WERI-Rb-1 (cell line): ENCODE data around the gene KDM6B.
A peak's percentile ranks its signal among the peaks of the same experiment; 100 is the strongest.

Source experiments
- DNase-seq: peaks from one replicate; pipeline ENCODE4 v3.0.0-alpha.2; 2020
- H3K27ac ChIP-seq: fragments of 250-450 bp; sonication (Bioruptor Pico); 2 replicates; pipeline ENCODE4 v1.5.1; 2020; ENCODE audit warnings: mild to moderate bottlenecking, moderate library complexity
- H3K27me3 ChIP-seq: fragments of 250-450 bp; sonication (Bioruptor Pico); 2 replicates; pipeline ENCODE4 v1.5.1; 2021; ENCODE audit warnings: mild to moderate bottlenecking, low read depth, moderate library complexity; ENCODE audit not compliant: insufficient read depth, severe bottlenecking
- H3K36me3 ChIP-seq: fragments of 250-450 bp; sonication (Bioruptor Pico); 2 replicates; pipeline ENCODE4 v1.5.1; 2020; ENCODE audit warnings: mild to moderate bottlenecking, moderate library complexity
- H3K4me3 ChIP-seq: 2 replicates; pipeline ENCODE4 v1.5.1; 2011; ENCODE audit warnings: low read depth, mild to moderate bottlenecking, control low read depth, low read length
- H3K9me3 ChIP-seq: fragments of 250-450 bp; sonication (Bioruptor Pico); 2 replicates; pipeline ENCODE4 v1.5.1; 2021; ENCODE audit warnings: mild to moderate bottlenecking, moderate library complexity; ENCODE audit not compliant: severe bottlenecking
- TF ChIP-seq, protein P1 (sequence below): IDR thresholded peaks from 2 replicates; pipeline ENCODE4 v1.5.1; 2011; ENCODE audit warnings: low read depth, mild to moderate bottlenecking, control low read depth, inconsistent platforms, low read length

The KDM6B gene

DNA sequence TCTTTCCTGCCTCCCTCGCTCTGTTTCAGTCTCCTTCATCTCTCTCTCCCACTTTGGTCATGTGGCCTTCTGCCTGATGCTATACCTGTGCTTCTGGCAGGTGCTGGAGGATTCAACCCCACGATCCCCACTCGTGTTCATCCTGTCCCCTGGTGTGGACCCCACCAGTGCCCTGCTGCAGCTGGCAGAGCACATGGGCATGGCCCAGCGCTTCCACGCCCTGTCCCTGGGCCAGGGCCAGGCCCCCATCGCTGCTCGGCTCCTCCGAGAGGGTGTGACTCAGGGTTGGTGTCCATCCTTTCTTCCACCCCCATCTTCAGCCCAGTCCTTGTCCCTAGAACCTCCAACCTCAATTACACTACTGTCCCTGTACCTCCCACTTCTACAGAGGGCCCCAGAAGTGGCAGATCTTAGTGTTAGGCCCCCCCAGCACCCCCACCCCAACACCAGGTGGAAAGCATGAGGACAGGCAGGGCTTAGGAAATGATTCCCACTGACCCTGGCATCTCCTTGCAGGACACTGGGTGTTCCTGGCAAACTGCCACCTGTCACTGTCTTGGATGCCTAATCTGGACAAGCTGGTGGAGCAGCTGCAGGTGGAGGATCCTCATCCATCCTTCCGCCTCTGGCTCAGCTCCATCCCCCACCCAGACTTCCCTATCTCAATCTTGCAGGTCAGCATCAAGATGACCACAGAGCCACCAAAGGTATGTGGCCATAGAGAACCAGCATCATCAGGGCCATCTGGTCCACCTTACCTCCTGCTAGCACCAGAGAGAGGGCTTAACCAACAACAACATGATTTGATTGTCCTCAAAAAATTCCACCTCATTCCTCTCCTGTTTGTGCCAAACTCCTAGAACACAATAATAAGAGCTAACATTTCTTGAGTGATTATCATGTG lies 9.7 kb upstream of the KDM6B start:
- no peaks in the 10 kb centered on the region for H3K36me3 ChIP-seq
- H3K27me3 ChIP-seq, result no peaks in the 10 kb centered on the region
- DNase-seq, result peak; percentile 61
- H3K27ac ChIP-seq, result no peak overlapping the region
- TF ChIP-seq, protein P1, sequence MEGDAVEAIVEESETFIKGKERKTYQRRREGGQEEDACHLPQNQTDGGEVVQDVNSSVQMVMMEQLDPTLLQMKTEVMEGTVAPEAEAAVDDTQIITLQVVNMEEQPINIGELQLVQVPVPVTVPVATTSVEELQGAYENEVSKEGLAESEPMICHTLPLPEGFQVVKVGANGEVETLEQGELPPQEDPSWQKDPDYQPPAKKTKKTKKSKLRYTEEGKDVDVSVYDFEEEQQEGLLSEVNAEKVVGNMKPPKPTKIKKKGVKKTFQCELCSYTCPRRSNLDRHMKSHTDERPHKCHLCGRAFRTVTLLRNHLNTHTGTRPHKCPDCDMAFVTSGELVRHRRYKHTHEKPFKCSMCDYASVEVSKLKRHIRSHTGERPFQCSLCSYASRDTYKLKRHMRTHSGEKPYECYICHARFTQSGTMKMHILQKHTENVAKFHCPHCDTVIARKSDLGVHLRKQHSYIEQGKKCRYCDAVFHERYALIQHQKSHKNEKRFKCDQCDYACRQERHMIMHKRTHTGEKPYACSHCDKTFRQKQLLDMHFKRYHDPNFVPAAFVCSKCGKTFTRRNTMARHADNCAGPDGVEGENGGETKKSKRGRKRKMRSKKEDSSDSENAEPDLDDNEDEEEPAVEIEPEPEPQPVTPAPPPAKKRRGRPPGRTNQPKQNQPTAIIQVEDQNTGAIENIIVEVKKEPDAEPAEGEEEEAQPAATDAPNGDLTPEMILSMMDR, result no peak
- no peaks in the 10 kb centered on the region for H3K9me3 ChIP-seq
- no peak overlapping the region for H3K4me3 ChIP-seq

DNA sequence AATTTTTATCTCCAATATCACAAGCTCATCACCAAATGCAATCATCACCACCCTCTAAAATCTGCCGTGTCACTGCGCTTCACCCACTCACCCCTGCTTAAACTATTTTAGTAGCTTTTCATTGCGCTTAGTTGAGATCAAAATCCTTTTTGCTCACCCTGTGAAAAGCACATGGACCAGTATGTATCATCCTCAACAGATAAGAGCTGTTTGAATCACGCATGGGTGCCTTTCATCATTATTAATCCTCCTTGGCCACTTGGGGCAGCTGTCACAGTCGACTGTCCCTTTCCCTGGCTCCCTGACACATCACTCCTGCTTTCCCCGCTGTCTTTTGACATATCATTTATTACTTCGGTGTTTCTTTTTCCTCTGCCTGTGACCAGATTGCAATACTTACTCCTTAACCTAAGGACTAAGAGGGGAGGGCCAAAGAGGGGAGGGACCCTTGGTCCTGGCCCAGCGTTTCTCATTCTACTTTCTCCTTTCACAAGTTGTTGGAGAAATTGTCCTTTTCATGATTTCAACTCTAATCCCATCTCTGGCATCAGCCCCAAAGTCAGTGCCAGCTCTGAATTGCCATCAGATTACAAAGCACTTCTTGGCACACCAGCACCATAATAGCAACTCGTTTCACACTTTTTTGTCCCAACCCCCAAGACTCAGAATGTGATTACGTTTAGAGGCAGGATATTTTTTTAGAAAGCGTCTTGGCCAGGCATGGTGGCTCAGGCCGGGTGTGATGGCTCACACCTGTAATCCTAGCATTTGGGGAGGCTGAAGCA lies 8.6 kb upstream of the KDM6B start:
- no peaks in the 10 kb centered on the region for H3K36me3 ChIP-seq
- H3K9me3 ChIP-seq, result no peaks in the 10 kb centered on the region
- H3K27me3 ChIP-seq, result no peaks in the 10 kb centered on the region
- peak; percentile 65 for DNase-seq
- TF ChIP-seq, protein P1, result 0 out of 2 replicates have a peak, but pooled peaks have one; percentile 24
- H3K4me3 ChIP-seq, result no peak overlapping the region
- 0 out of 2 replicates have a peak overlapping the region, but pooled peaks have one; percentile 0 for H3K27ac ChIP-seq

DNA sequence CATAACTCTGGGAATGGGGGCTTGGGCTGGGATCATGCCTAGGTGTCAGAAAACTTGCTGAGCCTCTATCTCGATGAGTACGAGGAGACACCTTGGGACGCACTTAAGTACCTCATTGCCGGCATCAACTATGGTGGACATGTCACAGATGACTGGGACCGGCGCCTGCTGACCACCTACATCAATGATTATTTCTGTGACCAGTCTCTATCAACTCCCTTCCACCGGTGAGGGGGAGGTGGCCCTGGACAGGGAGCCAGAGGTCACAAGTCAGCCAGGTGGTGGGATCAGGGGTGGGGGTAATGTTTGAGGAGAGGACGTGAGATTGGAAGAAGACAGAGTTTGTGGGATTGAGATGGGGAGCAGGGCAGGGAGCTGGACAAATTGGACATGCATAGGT lies 3.4 kb upstream of the KDM6B start:
- TF ChIP-seq, protein P1, result no peak
- no peaks in the 10 kb centered on the region for H3K27me3 ChIP-seq

DNA sequence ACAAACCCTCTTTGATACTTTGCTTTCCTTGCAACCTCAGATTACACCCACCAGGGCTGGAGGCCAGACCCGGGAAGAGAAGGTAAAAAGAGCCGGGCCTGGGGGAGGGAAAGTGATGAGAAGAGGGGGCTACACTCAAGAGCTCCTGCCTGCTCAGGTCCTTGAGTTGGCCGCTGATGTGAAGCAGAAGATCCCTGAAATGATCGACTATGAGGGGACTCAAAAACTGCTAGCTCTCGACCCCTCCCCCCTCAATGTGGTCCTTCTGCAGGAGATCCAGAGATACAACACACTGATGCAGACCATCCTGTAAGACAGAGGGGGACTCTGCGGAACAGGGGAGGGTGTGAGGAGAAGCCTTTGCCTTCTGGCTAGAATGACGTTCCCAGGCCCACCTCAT lies 2.8 kb upstream of the KDM6B start:
- Histone ChIP-seq H3K27me3 (no peaks in the 10 kb centered on the region), H3K36me3 (no peaks in the 10 kb centered on the region), H3K27ac (no peak overlapping the region), H3K4me3 (no peak overlapping the region), H3K9me3 (no peaks in the 10 kb centered on the region)
- TF ChIP-seq, protein P1, result no peak
- DNase-seq, result no peak

More for the DNA sequence above, 3.4 kb upstream of the KDM6B start:
- H3K4me3 ChIP-seq, result no peak overlapping the region
- no peak overlapping the region for H3K27ac ChIP-seq
- H3K9me3 ChIP-seq, result no peaks in the 10 kb centered on the region
- DNase-seq, result no peak
- no peaks in the 10 kb centered on the region for H3K36me3 ChIP-seq

DNA sequence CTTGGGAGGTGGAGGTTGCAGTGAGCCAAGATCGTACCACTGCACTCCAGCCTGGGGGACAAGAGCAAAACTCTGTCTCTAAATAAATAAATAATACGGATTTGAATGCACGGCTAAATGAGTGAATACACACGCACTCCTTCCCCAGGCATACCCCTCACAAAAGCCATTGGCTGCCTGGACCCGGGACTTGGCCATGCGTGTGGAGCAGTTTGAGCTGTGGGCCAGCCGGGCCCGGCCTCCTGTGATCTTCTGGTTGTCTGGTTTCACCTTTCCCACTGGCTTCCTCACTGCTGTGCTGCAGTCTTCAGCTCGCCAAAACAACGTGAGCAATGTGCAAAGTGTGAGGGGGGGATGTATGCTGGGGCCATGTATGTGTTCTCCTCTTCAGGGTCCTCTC lies 1.6 kb upstream of the KDM6B start:
- no peaks in the 10 kb centered on the region for H3K36me3 ChIP-seq
- H3K4me3 ChIP-seq, result no peak overlapping the region
- TF ChIP-seq, protein P1, result no peak
- H3K9me3 ChIP-seq, result no peaks in the 10 kb centered on the region
- no peaks in the 10 kb centered on the region for H3K27me3 ChIP-seq
- no peak for DNase-seq
- no peak overlapping the region for H3K27ac ChIP-seq
